ENCODE measurements around the gene TAPT1.

GRCh38 chr4:16192057-16192456, 34.2 kb downstream of the TAPT1 start:
- TF ChIP-seq CTCF (IDR thresholded peaks at IDR 0.05) (no peak), POLR2A (IDR thresholded peaks at IDR 0.05) (no peak)

Measured in upper lobe of left lung (tissue), 4 donors.